HepG2 (cell line): ENCODE measurements around the gene ZNF765. TPM values are rescaled to one million over a fixed set of nuclear protein-coding genes. Genes with fewer than 3 reads are reported as not detected.
A peak's percentile ranks its signal among the peaks of the same experiment; 100 is the strongest.
"Not testable (repeated sequence)": the region's sequence is repeated elsewhere in the genome, so short reads cannot be mapped to it uniquely, and the experiment has no call there.

Source experiments
- ATAC-seq: fragments of 200-7000 bp; cut with Tn5 transposase; 3 replicates; pipeline ENCODE4 v1.9.1; 2020; ENCODE audit warnings: mild to moderate bottlenecking, moderate library complexity
- BruUV-seq: library from RNA; stranded (reverse); fragments of 400-500 nt; replicated peaks from 2 replicates; lab custom pipeline; 2021; lab: Mats Ljungman, UMichigan
- CTCF ChIA-PET: fragments of 300-600 bp; formaldehyde crosslinking; extraction: SDS; loops from one replicate; lab custom pipeline; 2021; ENCODE audit warnings: low total read pairs, inconsistent platforms, low intra/inter-chr PET ratio; lab: Yijun Ruan, JAX
- POLR2A ChIA-PET: fragments of 350-600 bp; sonication (Branson Sonifier 250); formaldehyde crosslinking; loops from one replicate; lab custom pipeline; 2020; ENCODE audit warnings: antibody characterized with exemption, inconsistent platforms; lab: Yijun Ruan, JAX
- DNase-seq: peaks from one replicate; pipeline ENCODE4 v3.0.0-alpha.2; 2015; ENCODE audit warnings: low spot score
- FAIRE-seq: peaks from 3 replicates; lab custom pipeline; 2011; peaks lifted over from hg19 to GRCh38; lab: Jason Lieb, UNC
- H2AFZ ChIP-seq: one replicate; pipeline ENCODE4 v1.6.1; 2011; ENCODE audit warnings: low read length, inconsistent platforms
- H3K27ac ChIP-seq: fragments of 300-600 bp; 3 replicates; pipeline ENCODE4 v1.8.0; 2011; ENCODE audit warnings: mixed run types, mild to moderate bottlenecking, mixed read lengths, low read length, inconsistent platforms; ENCODE audit not compliant: insufficient read depth; ENCODE audit errors: extremely low read length
- H3K27me3 ChIP-seq, 2 experiments: fragments of 200-600 bp in 1 of 2; 2 replicates in 1 of 2; 3 replicates in 1 of 2; pipeline versions ENCODE4 v1.6.0 to v1.8.0; 2011; ENCODE audit warnings: low read length in 2 of 2, mild to moderate bottlenecking in 2 of 2, moderate library complexity in 2 of 2, inconsistent platforms in 1 of 2; ENCODE audit not compliant: insufficient read depth in 2 of 2, control insufficient read depth in 1 of 2
- H3K36me3 ChIP-seq, 2 experiments: fragments of 200-600 bp in 1 of 2; replicated peaks in 1 of 2; 2 replicates in 1 of 2; 3 replicates in 1 of 2; pipeline versions ENCODE4 v1.5.1 to v1.8.0; 2011; ENCODE audit warnings: low read length in 2 of 2, inconsistent platforms in 1 of 2; ENCODE audit not compliant: insufficient read depth in 2 of 2, control insufficient read depth in 1 of 2
- H3K4me1 ChIP-seq: 2 replicates; pipeline ENCODE4 v1.5.1; 2012; ENCODE audit warnings: low read length, inconsistent platforms; ENCODE audit not compliant: insufficient read depth
- H3K4me2 ChIP-seq: 2 replicates; pipeline ENCODE4 v1.6.0; 2011; ENCODE audit warnings: low read depth, low read length, inconsistent platforms
- H3K4me3 ChIP-seq, 3 experiments: fragments of 200-600 bp in 1 of 3; sonication (generic), shearing (Covaris generic) in 1 of 3; replicated peaks in 1 of 3; 2 replicates each; pipeline ENCODE4 v1.5.1; 2011 to 2016; ENCODE audit warnings: low read length in 3 of 3, inconsistent platforms in 2 of 3, low read depth in 2 of 3, mild to moderate bottlenecking in 2 of 3, control low read depth in 1 of 3, mixed read lengths in 1 of 3; ENCODE audit not compliant: insufficient read depth in 1 of 3
- H3K79me2 ChIP-seq: one replicate; pipeline ENCODE4 v1.6.1; 2011; ENCODE audit warnings: low read length, inconsistent platforms; ENCODE audit not compliant: insufficient read depth
- H3K9ac ChIP-seq: 2 replicates; pipeline ENCODE4 v1.6.0; 2011; ENCODE audit warnings: mild to moderate bottlenecking, low read depth, low read length, inconsistent platforms; ENCODE audit not compliant: insufficient read depth
- H3K9me3 ChIP-seq: 2 replicates; pipeline ENCODE4 v1.5.1; 2012; ENCODE audit warnings: mild to moderate bottlenecking, low read length
- H4K20me1 ChIP-seq: 2 replicates; pipeline ENCODE4 v1.6.0; 2011; ENCODE audit warnings: inconsistent platforms, mild to moderate bottlenecking, low read length, moderate library complexity; ENCODE audit not compliant: insufficient read depth
- CC2D1A ChIP-seq: sonication (generic); formaldehyde crosslinking; IDR thresholded peaks from 2 replicates; pipeline ENCODE4 v1.8.1; 2023; ENCODE audit warnings: mild to moderate bottlenecking, missing genetic modification reagents
- CTCF ChIP-seq: sonication (generic); formaldehyde crosslinking; IDR thresholded peaks from 2 replicates; pipeline ENCODE4 v1.5.0; 2020; ENCODE audit warnings: mild to moderate bottlenecking, missing genetic modification reagents, moderate library complexity
- FOXP1 ChIP-seq, 2 experiments: fragments of 450-650 bp in 1 of 2; IDR thresholded peaks; 2 replicates each; pipeline ENCODE4 v1.6.1; 2017 to 2018; ENCODE audit warnings: antibody characterized with exemption in 1 of 2
- MTERF4 ChIP-seq: sonication (generic); formaldehyde crosslinking; IDR thresholded peaks from 2 replicates; pipeline ENCODE4 v1.8.0; 2023; ENCODE audit warnings: mild to moderate bottlenecking, missing genetic modification reagents
- RBFOX2 ChIP-seq: fragments of 200-400 bp; formaldehyde crosslinking; IDR thresholded peaks from 2 replicates; pipeline ENCODE4 v1.6.1; 2017; ENCODE audit warnings: low read depth, mild to moderate bottlenecking, low read length
- TGIF2 ChIP-seq: IDR thresholded peaks from 2 replicates; pipeline ENCODE4 v1.6.1; 2016; ENCODE audit warnings: control low read depth, missing compliant biosample characterization
- THAP8 ChIP-seq: sonication (generic); formaldehyde crosslinking; IDR thresholded peaks from 2 replicates; pipeline ENCODE4 v1.5.1; 2020; ENCODE audit warnings: missing genetic modification reagents, mild to moderate bottlenecking, borderline replicate concordance
- ZNF276 ChIP-seq: sonication (generic); formaldehyde crosslinking; IDR thresholded peaks from 2 replicates; pipeline ENCODE4 v1.4.0; 2020; ENCODE audit warnings: mild to moderate bottlenecking, low read depth, missing genetic modification reagents
- WGBS: methylation state at CpG from one replicate; pipeline ENCODE4 v1.1.6; 2017; ENCODE audit warnings: low lambda C conversion rate; 5-methylcytosine and 5-hydroxymethylcytosine counted together
- in situ Hi-C: cut with HindIII; loops from 2 replicates; pipeline ENCODE4 v1.10.0; 2017; ENCODE audit warnings: low pct_unique_long_range_greater_than_20kb; ENCODE audit not compliant: extremely low pct_ligation_motif_present
- intact Hi-C: fragments of 100-400 bp; cut with micrococcal nuclease; formaldehyde crosslinking; loops from one replicate; pipeline ENCODE4 v1.10.0; 2022; ENCODE audit not compliant: unreplicated experiment
- polyA plus RNA-seq, 8 experiments: library from polyadenylated mRNA; depleted of rRNA in 3 of 8; stranded (reverse) in 7 of 8; unstranded in 1 of 8; fragments of >200 nt; fragmentation: Illumina TruSeq in 4 of 8; extraction: Trizol in 4 of 8; gene quantifications; 2 replicates each; pipeline versions ENCODE4 v1.2.1 to v1.2.3, GENCODE V29; 2011 to 2016; ENCODE audit warnings: low read depth in 4 of 8, missing spikeins in 1 of 8, mixed read lengths in 1 of 8; ENCODE audit not compliant: insufficient read depth in 1 of 8
- total RNA-seq, 5 experiments: library from RNA; depleted of rRNA; stranded (reverse); fragments of >200 nt; fragmentation: Illumina TruSeq; extraction: Trizol; gene quantifications; 2 replicates each; pipeline ENCODE4 v1.2.3, GENCODE V29; 2016; ENCODE audit warnings: low read depth in 1 of 5
- TF ChIP-seq, protein P1 (sequence below): sonication (generic); formaldehyde crosslinking; IDR thresholded peaks from 2 replicates; pipeline ENCODE4 v1.4.0; 2020; ENCODE audit warnings: low read depth, mild to moderate bottlenecking, missing genetic modification reagents

The ZNF765 gene
- total and polyA plus RNA-seq, 2 of the 13 experiments (the other 11 are each of a cell fraction or from before 2014, with no cell fraction given) = 5.0 to 14.5 TPM

DNA sequence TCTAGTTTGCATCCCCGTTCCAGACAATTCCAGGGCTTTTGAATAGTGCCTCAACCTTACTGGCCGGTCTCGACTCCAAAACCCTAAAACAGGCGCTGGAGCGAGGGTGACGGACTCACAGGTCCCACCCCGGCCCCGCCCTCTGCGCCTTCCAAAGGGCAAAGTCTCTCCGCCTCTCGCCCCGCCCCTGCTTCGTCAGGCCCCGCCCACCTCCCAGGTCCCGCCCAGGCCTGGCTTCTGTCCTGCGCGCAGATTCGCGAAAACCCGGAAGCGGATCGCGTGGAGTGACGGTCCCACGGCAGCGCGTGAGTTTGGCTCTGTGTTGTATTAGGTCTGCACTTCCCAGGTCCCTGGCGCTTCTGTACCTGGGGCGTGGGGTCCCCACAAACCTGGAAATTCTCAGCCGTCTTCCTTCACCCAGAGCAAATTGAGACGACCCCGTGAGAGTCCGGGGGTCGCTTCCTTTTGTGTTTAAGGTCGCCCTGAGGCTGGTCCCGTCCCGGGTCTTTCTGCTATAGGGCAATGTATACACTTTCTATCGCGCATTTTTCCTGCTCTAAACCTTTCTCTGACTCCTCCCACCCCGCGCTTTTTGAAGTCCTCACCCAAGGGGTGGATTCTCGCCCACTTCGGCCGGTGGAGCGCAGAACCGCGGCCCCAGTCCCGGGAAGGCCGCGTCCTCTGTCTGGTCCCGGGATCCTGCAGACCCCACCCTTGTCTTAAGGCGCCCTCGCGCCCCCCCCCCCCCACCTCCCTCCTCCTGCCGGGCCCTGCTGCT, 72.7 kb downstream of the ZNF765 start, which contains the start of gene ZNF813 (continued):
- TF ChIP-seq THAP8 (CRISPR knock-in tag) (no peak), MTERF4 (CRISPR knock-in tag) (peak; percentile 39; the same call in 1 of the 2 replicates), CTCF (CRISPR knock-in tag) (peak; percentile 8; the same call in 1 of the 2 replicates), RBFOX2 (peak; percentile 69), ZNF276 (CRISPR knock-in tag) (peak; percentile 54; the same call in 1 of the 2 replicates), CC2D1A (no peak), FOXP1 (IDR thresholded peaks at IDR 0.05) (no peak), FOXP1 (CRISPR knock-in tag; IDR thresholded peaks at IDR 0.05) (no peak), TGIF2 (CRISPR knock-in tag) (peak; percentile 69; the same call in 1 of the 2 replicates)
- TF ChIP-seq, protein P1, sequence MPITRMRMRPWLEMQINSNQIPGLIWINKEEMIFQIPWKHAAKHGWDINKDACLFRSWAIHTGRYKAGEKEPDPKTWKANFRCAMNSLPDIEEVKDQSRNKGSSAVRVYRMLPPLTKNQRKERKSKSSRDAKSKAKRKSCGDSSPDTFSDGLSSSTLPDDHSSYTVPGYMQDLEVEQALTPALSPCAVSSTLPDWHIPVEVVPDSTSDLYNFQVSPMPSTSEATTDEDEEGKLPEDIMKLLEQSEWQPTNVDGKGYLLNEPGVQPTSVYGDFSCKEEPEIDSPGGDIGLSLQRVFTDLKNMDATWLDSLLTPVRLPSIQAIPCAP (CRISPR knock-in tag) = no peak

DNA sequence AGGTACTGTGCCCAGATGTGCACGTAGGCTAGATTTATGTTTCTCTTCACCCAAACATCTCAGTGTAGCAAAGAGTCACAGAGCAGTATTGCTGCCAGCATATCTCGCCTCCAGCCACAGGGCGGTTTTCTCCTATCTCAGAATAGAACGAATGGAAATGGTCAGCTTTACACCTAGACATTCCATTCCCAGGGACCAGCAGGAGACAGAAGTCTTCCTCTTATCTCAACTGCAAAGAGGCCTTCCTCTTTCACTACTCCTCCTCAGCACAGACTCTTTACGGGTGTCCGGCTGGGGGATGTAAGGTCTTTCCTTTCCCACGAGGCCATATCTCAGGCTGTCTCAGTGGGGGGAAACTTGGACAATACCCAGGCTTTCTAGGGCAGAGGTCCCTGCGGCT, 73.7 kb downstream of the ZNF765 start:
- H3K9ac ChIP-seq = peak overlapping the region; percentile 94
- in situ Hi-C loops, H3K9me3 ChIP-seq, intact Hi-C loops, H4K20me1 ChIP-seq, POLR2A ChIA-PET, H3K27me3 ChIP-seq, H3K27ac ChIP-seq, H3K36me3 ChIP-seq, H2AFZ ChIP-seq, CTCF ChIA-PET, FAIRE-seq, DNase-seq, ATAC-seq: not testable (repeated sequence)
- peaks cover 43% of the 10 kb centered on the region for H3K4me1 ChIP-seq
- peak overlapping the region; percentile 72 to 89 (median 89) for H3K4me3 ChIP-seq
- peak overlapping the region; percentile 86 for H3K4me2 ChIP-seq
- WGBS = 33% methylated on average over 8 of the region's 8 CpGs
- TSS peak; percentile 71 for BruUV-seq
- H3K79me2 ChIP-seq = peaks cover 19% of the 10 kb centered on the region
